Embryonic facial prominence (tissue), 1 donor: ENCODE results near the gene CPEB1.

Source experiments
- DNase-seq: peaks from one replicate; pipeline ENCODE4 v3.0.0-alpha.2; 2016; ENCODE audit errors: extremely low spot score

The CPEB1 gene

GRCh38 chr15:82647045-82647834 is at the start of gene CPEB1:
CPEB1 (minus strand) TSS chr15:82647363; CDS start chr15:82628459, 18,904 bp downstream.
- DNase-seq = no peak

- DNase-seq = no peak
These were observed 45.0 kb upstream of the CPEB1 start for GRCh38 chr15:82692171-82692570.

- no peak for DNase-seq
These were observed 42.0 kb upstream of the CPEB1 start for GRCh38 chr15:82689147-82689546.

GRCh38 chr15:82688691-82689090 is 41.5 kb upstream of the CPEB1 start:
- no peak for DNase-seq

- DNase-seq = no peak
These were observed 34.2 kb upstream of the CPEB1 start for GRCh38 chr15:82681371-82681770.

GRCh38 chr15:82680200-82681102 is 33.3 kb upstream of the CPEB1 start:
- no peak for DNase-seq

- no peak for DNase-seq
These were observed 32.5 kb upstream of the CPEB1 start for GRCh38 chr15:82679626-82680199.

- no peak for DNase-seq
These were observed 30.7 kb upstream of the CPEB1 start for GRCh38 chr15:82677720-82678323.

GRCh38 chr15:82674873-82675272 is 27.7 kb upstream of the CPEB1 start:
- no peak for DNase-seq

- DNase-seq = no peak
These were observed 23.5 kb upstream of the CPEB1 start for GRCh38 chr15:82670699-82671098.

- no peak for DNase-seq
These were observed 19.4 kb upstream of the CPEB1 start for GRCh38 chr15:82666606-82667005.

GRCh38 chr15:82664021-82664420 is 16.9 kb upstream of the CPEB1 start:
- DNase-seq = no peak

- DNase-seq = no peak
These were observed 16.0 kb upstream of the CPEB1 start for GRCh38 chr15:82663186-82663600.

- DNase-seq = no peak
These were observed 15.5 kb upstream of the CPEB1 start for GRCh38 chr15:82662641-82663040.

- DNase-seq = no peak
These were observed 13.2 kb upstream of the CPEB1 start for GRCh38 chr15:82660378-82660777.

- no peak for DNase-seq
These were observed 9.6 kb upstream of the CPEB1 start for GRCh38 chr15:82656641-82657266.

GRCh38 chr15:82655606-82656005 is 8.4 kb upstream of the CPEB1 start:
- no peak for DNase-seq

GRCh38 chr15:82653483-82654168 is 6.5 kb upstream of the CPEB1 start:
- no peak for DNase-seq

- no peak for DNase-seq
These were observed 4.5 kb upstream of the CPEB1 start for GRCh38 chr15:82651708-82652107.

- DNase-seq = no peak
These were observed 3.0 kb upstream of the CPEB1 start for GRCh38 chr15:82650046-82650670.
